Measurements from ENCODE around the gene MYO15B. TPM values are rescaled to one million over a fixed set of nuclear protein-coding genes. Genes with fewer than 3 reads are reported as not detected.

MYO15B gene
- total and polyA plus RNA-seq, 2 of the 13 experiments (the other 11 are each of a cell fraction or from before 2014, with no cell fraction given): 2.8 to 8.1 TPM

DNA sequence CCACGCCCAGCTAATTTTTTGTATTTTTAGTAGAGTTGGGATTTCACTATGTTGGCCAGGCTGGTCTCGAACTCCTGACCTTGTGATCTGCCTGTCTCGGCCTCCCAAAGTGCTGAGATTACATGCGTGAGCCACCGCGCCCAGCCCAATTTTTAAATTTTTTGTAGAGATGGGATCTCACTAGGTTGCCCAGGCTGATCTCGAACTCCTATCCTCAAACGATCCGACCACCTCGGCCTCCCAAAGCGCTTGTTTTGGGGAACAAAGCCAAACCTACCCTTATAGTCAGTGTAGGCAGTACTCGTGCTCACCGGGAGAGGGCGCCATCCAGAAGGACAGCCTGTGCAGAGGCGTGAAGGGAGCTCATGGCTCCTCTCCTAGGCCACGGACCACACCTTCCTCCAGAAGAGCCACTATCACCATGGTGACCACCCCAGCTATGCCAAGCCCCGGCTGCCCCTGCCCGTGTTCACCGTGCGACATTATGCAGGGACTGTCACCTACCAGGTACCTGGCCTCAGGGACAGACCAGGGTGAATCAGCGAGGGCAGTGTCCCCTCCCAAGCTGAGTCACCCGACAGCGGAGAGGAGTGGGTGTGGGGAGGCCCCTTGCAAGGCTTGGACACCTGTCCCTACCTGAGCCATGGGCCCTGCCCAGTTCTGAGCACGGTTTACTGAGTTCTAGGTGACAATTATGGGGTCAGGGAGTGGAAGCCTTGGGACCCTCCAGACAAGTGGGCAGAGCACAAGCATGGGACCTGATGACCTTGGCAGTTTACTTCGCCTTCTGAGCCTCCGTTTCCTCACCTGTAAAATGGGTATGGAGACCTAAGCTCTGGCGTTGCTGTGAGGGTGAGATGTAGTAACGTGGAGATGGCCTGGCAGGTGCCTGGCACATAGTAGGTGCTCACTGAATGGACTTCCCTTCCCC lies 13.7 kb downstream of the MYO15B start (continued):
- peak; percentile 78 for TF ChIP-seq RAD21 (CRISPR knock-in tag; IDR thresholded peaks at IDR 0.05)
- TF ChIP-seq DR1 (CRISPR knock-in tag; IDR thresholded peaks at IDR 0.05): no peak
- no peak for TF ChIP-seq ZNF766 (CRISPR knock-in tag; IDR thresholded peaks at IDR 0.05; ENCODE audit: borderline replicate concordance)
- peak; percentile 66 for TF ChIP-seq SAP130 (CRISPR knock-in tag; IDR thresholded peaks at IDR 0.05; ENCODE audit: low read depth)
- no peak for TF ChIP-seq ZSCAN12 (CRISPR knock-in tag; IDR thresholded peaks at IDR 0.05)
- TF ChIP-seq KLF15 (CRISPR knock-in tag; IDR thresholded peaks at IDR 0.05; ENCODE audit: borderline replicate concordance): no peak
- peak; percentile 75 for TF ChIP-seq FOSL2 (CRISPR knock-in tag; IDR thresholded peaks at IDR 0.05)
- no peak for TF ChIP-seq ZBTB37 (CRISPR knock-in tag; IDR thresholded peaks at IDR 0.05)
- TF ChIP-seq NFRKB (IDR thresholded peaks at IDR 0.05): no peak
- no peak for TF ChIP-seq STAT6 (CRISPR knock-in tag; IDR thresholded peaks at IDR 0.05; ENCODE audit: borderline replicate concordance)
- TF ChIP-seq ZNF331 (CRISPR knock-in tag; IDR thresholded peaks at IDR 0.05): peak; percentile 45; the same call in 1 of the 2 replicates
- TF ChIP-seq, protein P1, sequence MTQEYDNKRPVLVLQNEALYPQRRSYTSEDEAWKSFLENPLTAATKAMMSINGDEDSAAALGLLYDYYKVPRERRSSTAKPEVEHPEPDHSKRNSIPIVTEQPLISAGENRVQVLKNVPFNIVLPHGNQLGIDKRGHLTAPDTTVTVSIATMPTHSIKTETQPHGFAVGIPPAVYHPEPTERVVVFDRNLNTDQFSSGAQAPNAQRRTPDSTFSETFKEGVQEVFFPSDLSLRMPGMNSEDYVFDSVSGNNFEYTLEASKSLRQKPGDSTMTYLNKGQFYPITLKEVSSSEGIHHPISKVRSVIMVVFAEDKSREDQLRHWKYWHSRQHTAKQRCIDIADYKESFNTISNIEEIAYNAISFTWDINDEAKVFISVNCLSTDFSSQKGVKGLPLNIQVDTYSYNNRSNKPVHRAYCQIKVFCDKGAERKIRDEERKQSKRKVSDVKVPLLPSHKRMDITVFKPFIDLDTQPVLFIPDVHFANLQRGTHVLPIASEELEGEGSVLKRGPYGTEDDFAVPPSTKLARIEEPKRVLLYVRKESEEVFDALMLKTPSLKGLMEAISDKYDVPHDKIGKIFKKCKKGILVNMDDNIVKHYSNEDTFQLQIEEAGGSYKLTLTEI (CRISPR knock-in tag; conservative IDR thresholded peaks at IDR 0.05): no peak
- 0 out of 2 replicates have a peak, but pooled peaks have one; percentile 36 for TF ChIP-seq MEF2D (CRISPR knock-in tag; IDR thresholded peaks at IDR 0.05)
- TF ChIP-seq, protein P2, sequence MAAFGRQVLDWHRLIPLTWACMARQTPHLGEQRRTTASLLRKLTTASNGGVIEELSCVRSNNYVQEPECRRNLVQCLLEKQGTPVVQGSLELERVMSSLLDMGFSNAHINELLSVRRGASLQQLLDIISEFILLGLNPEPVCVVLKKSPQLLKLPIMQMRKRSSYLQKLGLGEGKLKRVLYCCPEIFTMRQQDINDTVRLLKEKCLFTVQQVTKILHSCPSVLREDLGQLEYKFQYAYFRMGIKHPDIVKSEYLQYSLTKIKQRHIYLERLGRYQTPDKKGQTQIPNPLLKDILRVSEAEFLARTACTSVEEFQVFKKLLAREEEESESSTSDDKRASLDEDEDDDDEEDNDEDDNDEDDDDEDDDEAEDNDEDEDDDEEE (CRISPR knock-in tag; IDR thresholded peaks at IDR 0.05): no peak
- no peak for TF ChIP-seq CHD4 (IDR thresholded peaks at IDR 0.05; ENCODE audit: borderline replicate concordance, low read length)
- TF ChIP-seq PPARG (CRISPR knock-in tag; conservative IDR thresholded peaks at IDR 0.05): no peak
- no peak for TF ChIP-seq ZNF253 (CRISPR knock-in tag; IDR thresholded peaks at IDR 0.05; ENCODE audit: borderline replicate concordance)
- no peak for TF ChIP-seq ZNF780A (CRISPR knock-in tag; IDR thresholded peaks at IDR 0.05)
- no peak for TF ChIP-seq ZNF121 (CRISPR knock-in tag; IDR thresholded peaks at IDR 0.05)
- TF ChIP-seq FOXJ3 (CRISPR knock-in tag; IDR thresholded peaks at IDR 0.05; ENCODE audit: borderline replicate concordance): no peak
- TF ChIP-seq ZNF383 (CRISPR knock-in tag; IDR thresholded peaks at IDR 0.05; ENCODE audit: borderline replicate concordance): no peak
- TF ChIP-seq TARDBP (CRISPR knock-in tag; IDR thresholded peaks at IDR 0.05): no peak
- peak; percentile 72; the same call in 1 of the 3 replicates for TF ChIP-seq MXI1 (IDR thresholded peaks at IDR 0.05; ENCODE audit: borderline replicate concordance, low read depth, low read length)
- TF ChIP-seq ZNF547 (CRISPR knock-in tag; IDR thresholded peaks at IDR 0.05): peak; percentile 40; the same call in 1 of the 2 replicates

Data from HepG2 (cell line).